ENCODE measurements around the gene SFMBT1.

SFMBT1 gene

GRCh38 chr3:52891164-52891563 lies 154.7 kb downstream of the SFMBT1 start:
- H3K4me1 ChIP-seq (ENCODE audit: insufficient read depth, low read length, poor library complexity, severe bottlenecking) = peaks cover 51% of the 10 kb centered on the region
- H3K36me3 ChIP-seq (ENCODE audit: insufficient read depth, low read length) = no peaks in the 10 kb centered on the region
- H3F3A ChIP-seq (ENCODE audit: low read depth) = no peaks in the 10 kb centered on the region
- peak overlapping the region; percentile 94 for H3K4me2 ChIP-seq (ENCODE audit: low read depth, low read length, poor library complexity, severe bottlenecking)
- H3K79me2 ChIP-seq (ENCODE audit: insufficient read depth, low read length) = peaks cover 44% of the 10 kb centered on the region
- H3K9me3 ChIP-seq (ENCODE audit: insufficient read depth, low read depth, low read length) = no peaks in the 10 kb centered on the region
- TF ChIP-seq CTCF (conservative IDR thresholded peaks at IDR 0.05; ENCODE audit: low read length) = no peak
- no peak for TF ChIP-seq EZH2phosphoT487 (IDR thresholded peaks at IDR 0.05; ENCODE audit: borderline replicate concordance)
- H3K9ac ChIP-seq (ENCODE audit: low read depth, low read length, poor library complexity, severe bottlenecking) = no peak overlapping the region
- H3K4me3 ChIP-seq (ENCODE audit: low read length, poor library complexity, severe bottlenecking) = no peak overlapping the region
- H2AFZ ChIP-seq (ENCODE audit: low read length) = no peak overlapping the region
- H4K20me1 ChIP-seq (ENCODE audit: insufficient read depth, low read length, poor library complexity, severe bottlenecking) = peaks cover 11% of the 10 kb centered on the region
- no peaks in the 10 kb centered on the region for H3K9me2 ChIP-seq (replicated peaks; ENCODE audit: low read depth, low read length)
- no peaks in the 10 kb centered on the region for H3K27me3 ChIP-seq (ENCODE audit: insufficient read depth, low read length, poor library complexity, severe bottlenecking)

- TF ChIP-seq EZH2phosphoT487 (IDR thresholded peaks at IDR 0.05; ENCODE audit: borderline replicate concordance) (no peak), CTCF (conservative IDR thresholded peaks at IDR 0.05; ENCODE audit: low read length) (no peak)
- no peaks in the 10 kb centered on the region for H3F3A ChIP-seq (ENCODE audit: low read depth)
- H3K9me3 ChIP-seq (ENCODE audit: insufficient read depth, low read depth, low read length) = no peaks in the 10 kb centered on the region
- H3K4me3 ChIP-seq (ENCODE audit: low read length, poor library complexity, severe bottlenecking) = no peak overlapping the region
- no peak overlapping the region for H3K9ac ChIP-seq (ENCODE audit: low read depth, low read length, poor library complexity, severe bottlenecking)
- H3K4me2 ChIP-seq (ENCODE audit: low read depth, low read length, poor library complexity, severe bottlenecking) = no peak overlapping the region
- H3K36me3 ChIP-seq (ENCODE audit: insufficient read depth, low read length) = no peaks in the 10 kb centered on the region
- peaks cover 46% of the 10 kb centered on the region for H3K4me1 ChIP-seq (ENCODE audit: insufficient read depth, low read length, poor library complexity, severe bottlenecking)
- peaks cover 40% of the 10 kb centered on the region for H3K79me2 ChIP-seq (ENCODE audit: insufficient read depth, low read length)
- no peaks in the 10 kb centered on the region for H3K27me3 ChIP-seq (ENCODE audit: insufficient read depth, low read length, poor library complexity, severe bottlenecking)
- H3K9me2 ChIP-seq (replicated peaks; ENCODE audit: low read depth, low read length) = no peaks in the 10 kb centered on the region
- H4K20me1 ChIP-seq (ENCODE audit: insufficient read depth, low read length, poor library complexity, severe bottlenecking) = peaks cover 6% of the 10 kb centered on the region
- H2AFZ ChIP-seq (ENCODE audit: low read length) = no peak overlapping the region
Measured at GRCh38 chr3:52890735-52891134, 155.1 kb downstream of the SFMBT1 start.

GRCh38 chr3:52889901-52890300 lies 156.0 kb downstream of the SFMBT1 start:
- H3K4me1 ChIP-seq (ENCODE audit: insufficient read depth, low read length, poor library complexity, severe bottlenecking) = peaks cover 39% of the 10 kb centered on the region
- no peaks in the 10 kb centered on the region for H3F3A ChIP-seq (ENCODE audit: low read depth)
- peaks cover 8% of the 10 kb centered on the region; the same call in 1 of the 2 replicates for H3K36me3 ChIP-seq (ENCODE audit: insufficient read depth, low read length)
- TF ChIP-seq EZH2phosphoT487 (IDR thresholded peaks at IDR 0.05; ENCODE audit: borderline replicate concordance) = no peak
- no peak for TF ChIP-seq CTCF (conservative IDR thresholded peaks at IDR 0.05; ENCODE audit: low read length)
- peaks cover 6% of the 10 kb centered on the region for H4K20me1 ChIP-seq (ENCODE audit: insufficient read depth, low read length, poor library complexity, severe bottlenecking)
- no peak overlapping the region for H3K9ac ChIP-seq (ENCODE audit: low read depth, low read length, poor library complexity, severe bottlenecking)
- H3K4me3 ChIP-seq (ENCODE audit: low read length, poor library complexity, severe bottlenecking) = no peak overlapping the region
- H3K79me2 ChIP-seq (ENCODE audit: insufficient read depth, low read length) = peaks cover 32% of the 10 kb centered on the region; the same call in 1 of the 2 replicates
- no peaks in the 10 kb centered on the region for H3K9me3 ChIP-seq (ENCODE audit: insufficient read depth, low read depth, low read length)
- H3K4me2 ChIP-seq (ENCODE audit: low read depth, low read length, poor library complexity, severe bottlenecking) = no peak overlapping the region
- H3K27me3 ChIP-seq (ENCODE audit: insufficient read depth, low read length, poor library complexity, severe bottlenecking) = no peaks in the 10 kb centered on the region
- H3K9me2 ChIP-seq (replicated peaks; ENCODE audit: low read depth, low read length) = no peaks in the 10 kb centered on the region
- H2AFZ ChIP-seq (ENCODE audit: low read length) = no peak overlapping the region
